H1 (cell line): ENCODE results near the gene CBX4. TPM values are rescaled to one million over a fixed set of nuclear protein-coding genes. Genes with fewer than 3 reads are reported as not detected.

Source experiments
- ASH2L ChIP-seq: fragments of 200-600, 300-600 bp; sonication (generic); IDR thresholded peaks from one replicate; pipeline ENCODE4 v1.7.1; 2017; ENCODE audit warnings: low read length
- CREB1 ChIP-seq: IDR thresholded peaks from 2 replicates; pipeline ENCODE4 v1.6.1; 2012; ENCODE audit warnings: inconsistent platforms
- EP300 ChIP-seq, 2 experiments: IDR thresholded peaks; 1 replicate in 1 of 2; 2 replicates in 1 of 2; pipeline ENCODE4 v1.6.1; 2011 to 2012; ENCODE audit warnings: low read depth in 2 of 2, low read length in 2 of 2, mild to moderate bottlenecking in 2 of 2, borderline replicate concordance in 1 of 2, inconsistent platforms in 1 of 2, moderate library complexity in 1 of 2
- SAP30 ChIP-seq: fragments of 300-600 bp; sonication (generic); IDR thresholded peaks from 2 replicates; pipeline ENCODE4 v1.7.1; 2012; ENCODE audit warnings: low read length, moderate library complexity, mild to moderate bottlenecking, inconsistent platforms; ENCODE audit not compliant: insufficient read depth, insufficient replicate concordance
- SP1 ChIP-seq: IDR thresholded peaks from 2 replicates; pipeline ENCODE4 v1.6.1; 2011; ENCODE audit warnings: low read depth, low read length
- TEAD4 ChIP-seq: IDR thresholded peaks from 2 replicates; pipeline ENCODE4 v1.6.1; 2012; ENCODE audit warnings: low read depth, low read length, inconsistent platforms, mixed read lengths
- polyA plus RNA-seq, 7 experiments: library from polyadenylated mRNA; depleted of rRNA in 3 of 7; stranded (reverse) in 5 of 7; unstranded in 2 of 7; fragments of >200 nt in 5 of 7; fragments of 200-250 nt in 2 of 7; gene quantifications; 1 replicate in 5 of 7; 2 replicates in 1 of 7; 4 replicates in 1 of 7; pipeline versions ENCODE4 v1.2.1 to v1.2.3, GENCODE V29; 2011 to 2013; ENCODE audit warnings: missing spikeins in 2 of 7, mixed read lengths in 2 of 7
- total RNA-seq: library from RNA; stranded (reverse); fragmentation: NEBNext Ultra II Directional; extraction: Animal tissue kit (Norgen Biotek cat#: 25700); gene quantifications from 2 replicates; pipeline ENCODE4 v1.2.1, GENCODE V29; 2021
- TF ChIP-seq, protein P1 (sequence below): IDR thresholded peaks from 2 replicates; pipeline ENCODE4 v1.6.1; 2011; ENCODE audit warnings: low read length, improper control_type of control experiment

The CBX4 gene
- total and polyA plus RNA-seq, 2 of the 8 experiments (the other 6 are each of a cell fraction or from before 2014, with no cell fraction given): 1.8 to 4.0 TPM

DNA sequence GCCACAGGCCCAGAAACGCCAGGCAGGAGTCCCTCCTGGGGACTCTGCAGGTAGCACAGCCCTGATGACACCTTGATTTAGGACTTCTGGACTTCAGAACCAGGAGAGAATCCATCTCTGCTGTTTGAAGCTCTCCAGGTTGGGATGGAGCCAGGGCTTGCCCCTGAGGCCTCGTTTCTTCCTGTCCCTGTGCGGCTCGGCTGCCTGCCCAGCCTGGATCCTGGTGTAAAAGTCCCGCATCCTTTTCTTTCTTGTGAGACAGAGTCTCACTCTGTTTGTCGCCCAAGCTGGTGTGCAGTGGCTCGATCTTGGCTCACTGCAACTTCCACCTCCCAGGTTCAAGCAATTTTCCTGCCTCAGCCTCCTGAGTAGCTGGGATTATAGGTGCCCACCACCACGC is 17.9 kb upstream of the CBX4 start (continued):
- TF ChIP-seq, protein P1, sequence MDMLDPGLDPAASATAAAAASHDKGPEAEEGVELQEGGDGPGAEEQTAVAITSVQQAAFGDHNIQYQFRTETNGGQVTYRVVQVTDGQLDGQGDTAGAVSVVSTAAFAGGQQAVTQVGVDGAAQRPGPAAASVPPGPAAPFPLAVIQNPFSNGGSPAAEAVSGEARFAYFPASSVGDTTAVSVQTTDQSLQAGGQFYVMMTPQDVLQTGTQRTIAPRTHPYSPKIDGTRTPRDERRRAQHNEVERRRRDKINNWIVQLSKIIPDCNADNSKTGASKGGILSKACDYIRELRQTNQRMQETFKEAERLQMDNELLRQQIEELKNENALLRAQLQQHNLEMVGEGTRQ: no peak
- TF ChIP-seq CREB1 (no peak), ASH2L (no peak), SAP30 (no peak), SP1 (no peak), TEAD4 (no peak), EP300 (IDR thresholded peaks at IDR 0.05; ENCODE audit: borderline replicate concordance in 1 of 2, low read depth in 2 of 2, low read length in 2 of 2) (no peak)
